GM19452 (cell line): ENCODE measurements around the gene MUC5B.

ENCODE experiments used
- ATAC-seq: cut with Tn5 transposase; IDR thresholded peaks from one replicate; pipeline ENCODE4 v1.9.1; 2021; ENCODE audit not compliant: unreplicated experiment

The MUC5B gene

DNA sequence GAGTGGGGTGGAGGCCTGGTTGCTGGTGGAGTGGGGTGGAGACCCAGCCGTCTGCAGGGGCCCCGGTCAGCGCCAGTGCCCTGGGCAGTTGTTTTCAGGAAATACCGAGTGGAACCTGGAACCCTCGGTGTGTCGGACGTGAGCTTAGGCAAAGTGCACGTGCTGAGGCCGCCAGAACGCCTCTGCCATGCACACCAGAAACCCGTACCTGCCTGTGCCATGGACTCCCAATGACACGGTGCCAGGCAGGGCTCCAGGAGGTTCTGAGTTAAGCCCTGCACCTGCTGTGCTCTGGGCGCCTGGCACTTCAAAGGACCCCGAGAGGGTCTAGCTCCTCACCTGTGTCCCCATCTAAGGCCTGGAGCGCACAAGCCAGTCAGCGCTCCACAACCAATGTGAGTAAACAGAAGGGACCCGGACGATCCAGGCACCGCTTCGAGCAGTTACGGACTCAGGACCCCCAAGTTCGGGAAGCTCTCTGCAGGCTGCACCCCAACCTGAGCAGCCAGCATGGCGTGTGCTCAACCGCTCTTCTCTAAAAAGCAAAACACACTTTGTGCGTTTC lies 74.2 kb downstream of the MUC5B start:
- ATAC-seq = no peak

DNA sequence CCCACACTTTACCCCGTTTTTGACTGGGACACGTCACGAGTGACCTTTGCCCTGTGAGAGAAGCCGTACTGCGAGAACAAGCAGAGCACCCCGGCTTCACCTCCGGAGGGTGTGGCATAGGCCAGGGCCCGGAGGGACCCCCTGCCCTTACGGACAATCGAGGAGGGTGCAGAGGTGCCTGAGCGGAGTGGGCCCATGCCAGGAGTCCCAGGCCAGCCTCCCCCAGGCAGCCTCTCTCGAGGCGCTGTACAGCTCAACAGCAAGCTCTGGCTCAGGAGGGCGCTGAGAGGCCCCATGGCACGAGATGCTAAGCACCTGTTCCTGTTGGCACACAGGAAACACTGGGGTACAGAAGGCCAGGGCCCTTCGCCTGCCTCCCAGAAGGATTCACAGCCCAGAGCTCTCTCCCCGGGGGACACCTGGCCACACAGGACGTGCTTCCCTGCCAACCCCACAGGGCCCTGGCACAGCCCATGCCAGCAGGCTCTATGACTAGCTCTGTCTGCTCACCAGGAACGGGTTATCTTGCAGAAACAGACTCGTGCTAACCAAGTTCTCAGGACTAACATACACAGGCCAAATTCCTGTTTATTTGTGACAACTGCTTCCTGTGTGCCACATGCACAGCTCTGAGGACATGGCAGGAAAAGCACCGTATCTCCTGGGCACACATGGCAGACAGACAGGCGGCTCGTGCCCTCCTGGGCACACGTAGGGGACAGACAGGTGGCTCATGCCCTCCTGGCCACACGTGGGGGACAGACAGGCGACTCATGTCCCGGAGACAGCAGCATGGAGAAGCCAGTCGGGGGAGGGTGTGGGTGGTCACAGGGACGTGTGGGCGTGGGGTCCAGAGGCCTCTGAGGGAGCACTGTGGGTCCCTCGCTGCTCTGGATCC lies 75.0 kb downstream of the MUC5B start:
- ATAC-seq = no peak

DNA sequence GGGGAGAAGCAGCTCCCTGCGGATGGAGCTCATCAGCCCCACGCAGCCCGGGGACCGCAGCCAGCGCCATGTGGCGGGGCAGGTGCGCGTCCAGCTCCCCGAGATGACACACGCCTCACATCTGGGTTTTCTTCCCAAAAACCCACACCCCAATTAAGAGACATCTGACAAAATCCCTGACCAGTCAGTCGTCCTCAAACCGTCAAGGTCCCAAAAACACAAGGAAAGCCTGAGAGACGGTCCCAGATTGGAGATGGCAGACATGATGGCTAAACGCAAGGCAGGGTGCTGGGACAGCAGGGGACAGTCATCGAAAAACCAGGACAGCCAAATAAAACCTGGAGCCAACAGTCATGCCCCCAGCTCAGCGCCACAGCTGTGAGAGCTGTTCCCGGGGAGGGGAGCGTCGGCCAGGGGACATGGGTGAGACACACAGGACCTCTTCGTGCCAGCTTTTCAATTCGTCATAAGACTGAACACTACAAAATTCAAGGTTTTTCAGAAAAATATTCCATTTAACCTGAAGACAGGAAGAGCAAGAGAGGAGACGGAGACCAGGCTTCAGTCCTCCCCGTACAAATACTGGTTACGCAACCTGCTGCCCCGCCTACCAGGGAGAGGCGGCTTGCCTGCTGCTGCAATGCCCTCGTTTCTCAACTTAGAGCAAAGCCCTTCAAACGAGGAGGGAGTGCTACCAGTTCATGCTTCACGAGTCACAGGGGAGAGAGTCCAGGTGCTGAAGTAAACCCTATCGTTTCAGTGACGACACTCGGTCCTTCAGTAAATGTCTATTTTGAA lies 76.0 kb downstream of the MUC5B start:
- ATAC-seq = no peak

DNA sequence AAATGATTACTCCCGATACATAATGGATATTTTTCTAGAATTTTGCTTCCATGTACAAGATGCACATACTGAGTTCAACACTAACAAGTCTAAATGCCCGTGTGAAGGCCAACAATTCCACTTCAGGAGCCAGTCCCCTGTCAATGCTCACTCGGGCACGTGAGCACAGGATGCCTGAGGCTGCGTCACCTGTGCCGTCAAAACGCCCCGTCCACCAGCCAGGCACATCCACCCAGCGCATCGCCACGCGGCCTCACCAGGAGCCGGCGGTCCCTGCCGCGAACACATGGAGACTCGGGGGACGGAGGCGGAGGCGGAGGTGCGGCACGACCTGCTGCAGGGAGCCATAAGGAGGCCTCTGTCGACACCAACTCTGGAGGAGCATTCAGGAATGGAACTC lies 76.8 kb downstream of the MUC5B start:
- no peak for ATAC-seq

DNA sequence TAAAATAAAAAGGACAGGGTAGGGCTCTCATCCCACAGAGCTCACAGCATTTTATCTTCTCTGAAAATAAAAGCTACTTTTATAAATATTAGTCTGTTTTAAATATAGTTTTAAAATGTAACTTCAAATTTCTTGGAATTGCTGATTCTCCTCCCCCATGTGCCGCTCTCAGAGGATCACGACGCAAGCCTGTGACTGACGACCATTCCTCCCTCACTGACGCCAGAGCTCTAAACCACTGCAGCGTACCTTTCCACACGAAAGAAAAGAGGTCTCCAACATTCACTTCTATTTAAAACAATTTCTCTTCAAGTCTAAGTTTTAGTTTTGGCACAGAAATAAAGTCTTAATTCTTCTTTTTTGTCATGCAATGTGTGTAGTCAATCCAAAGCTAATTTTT lies 77.3 kb downstream of the MUC5B start:
- ATAC-seq = no peak

DNA sequence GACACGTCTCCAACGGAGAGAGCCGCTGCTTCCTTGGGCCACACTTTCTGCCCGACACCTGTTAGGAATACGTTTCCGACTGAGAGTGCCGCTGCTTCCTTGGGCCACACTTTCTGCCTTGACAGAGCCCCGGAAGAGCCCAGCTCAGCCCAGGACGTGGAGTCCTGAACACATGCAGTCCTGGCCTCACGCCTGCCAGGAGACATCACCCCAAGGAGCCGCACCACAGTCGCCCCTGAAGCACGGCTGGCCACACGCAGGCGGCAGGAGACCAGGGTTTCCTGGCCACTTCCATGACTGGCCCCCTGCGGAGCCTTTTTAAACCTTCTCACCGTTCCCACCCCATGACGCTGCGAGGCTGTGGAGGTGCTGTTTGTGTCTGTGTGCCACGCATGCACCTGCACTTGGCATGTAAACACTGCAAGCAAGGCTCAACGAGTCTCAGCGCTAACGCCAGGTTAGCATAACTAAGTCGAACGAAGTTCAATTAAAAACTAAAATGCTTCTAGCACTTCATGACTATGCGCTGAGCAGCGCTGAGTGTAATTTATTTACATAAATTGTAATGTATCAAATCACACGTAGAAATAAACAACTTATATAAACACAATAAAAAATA lies 77.8 kb downstream of the MUC5B start:
- ATAC-seq = no peak

DNA sequence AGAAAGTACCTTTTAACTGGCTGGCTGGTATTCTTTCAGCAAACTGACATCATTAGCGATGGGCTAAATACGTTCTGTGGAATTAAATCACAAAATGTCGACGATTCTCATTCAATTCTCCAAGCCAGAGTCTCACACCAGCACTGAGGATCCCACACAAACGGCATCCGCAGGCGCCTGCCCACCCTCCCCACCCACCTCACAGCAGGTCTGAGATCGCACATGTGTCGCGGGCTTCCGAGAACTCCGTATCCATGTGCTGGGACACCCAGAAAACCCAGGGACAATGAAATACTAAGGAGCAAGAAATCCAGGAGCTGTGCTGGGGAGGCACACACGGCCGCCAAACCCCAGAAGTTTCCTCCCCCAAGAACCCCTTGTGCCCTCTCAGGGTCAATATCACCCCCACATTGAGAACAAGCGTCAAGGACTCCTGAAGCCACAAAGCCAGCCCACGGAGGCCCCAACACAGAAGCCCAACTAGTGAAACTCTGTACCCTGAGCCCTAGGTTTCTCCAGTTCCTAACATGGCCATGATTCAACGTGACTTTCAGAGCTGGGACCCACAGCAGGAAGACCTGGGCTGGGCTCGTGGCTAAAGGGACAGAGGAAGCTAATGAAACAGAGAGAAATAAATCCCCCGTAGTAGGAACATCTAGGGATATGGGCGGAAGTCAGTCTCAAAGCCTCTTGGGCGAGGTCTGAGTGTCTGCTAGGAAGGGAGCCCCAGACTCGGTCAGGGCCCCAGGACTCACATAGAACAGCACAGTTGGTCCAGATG lies 78.5 kb downstream of the MUC5B start:
- ATAC-seq = no peak

DNA sequence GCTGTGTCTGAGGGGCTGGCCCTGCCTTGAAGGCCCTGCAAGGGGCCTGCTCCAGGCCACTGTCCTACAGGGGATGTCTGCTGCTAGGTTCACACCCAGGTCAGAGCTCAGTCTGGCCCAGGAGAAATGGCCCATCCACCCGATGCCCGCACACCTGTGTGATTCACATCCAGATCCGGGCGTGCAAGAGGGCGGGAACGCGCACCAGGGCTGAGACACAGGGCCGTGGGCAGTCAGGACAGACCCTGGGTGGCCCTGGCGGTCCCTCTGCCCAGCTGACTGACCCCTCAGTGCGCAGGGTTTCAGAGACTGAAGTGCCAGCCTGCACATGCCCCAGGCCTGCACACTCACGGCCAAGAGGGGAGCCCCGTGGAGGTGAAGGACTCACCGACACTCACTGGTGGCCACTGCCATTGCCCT lies 79.2 kb downstream of the MUC5B start:
- no peak for ATAC-seq

DNA sequence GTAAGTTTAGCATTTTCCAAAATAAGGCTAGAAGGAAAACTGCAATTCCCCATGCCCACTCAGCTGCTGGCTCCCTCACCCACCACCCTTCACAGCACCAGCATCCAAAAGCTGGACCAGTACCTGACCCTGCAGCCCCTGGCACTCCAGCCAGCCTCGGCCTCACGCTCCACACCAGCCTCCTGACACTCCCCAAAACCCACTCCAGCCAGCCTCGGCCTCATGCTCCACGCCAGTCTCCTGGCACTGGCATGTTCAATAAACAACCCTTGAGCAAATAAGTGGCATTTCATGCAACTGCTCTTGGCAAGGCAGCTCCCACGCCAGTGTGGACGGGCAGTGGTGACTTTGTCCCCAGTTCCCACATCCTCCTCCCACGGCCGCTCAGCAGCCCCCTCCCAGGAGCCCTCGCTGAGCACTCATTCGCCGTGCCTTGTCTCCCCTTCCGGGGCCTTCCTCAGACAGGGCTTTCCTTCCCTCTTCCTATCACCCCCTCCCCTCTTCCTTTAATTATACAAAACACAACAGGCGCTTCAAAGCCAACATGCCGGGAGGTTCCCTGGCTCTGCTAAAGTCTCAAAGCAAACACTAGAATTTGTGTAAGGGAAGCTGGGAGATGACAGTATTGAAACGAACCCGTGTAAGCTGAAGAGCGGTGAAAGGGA lies 79.7 kb downstream of the MUC5B start:
- ATAC-seq = no peak

DNA sequence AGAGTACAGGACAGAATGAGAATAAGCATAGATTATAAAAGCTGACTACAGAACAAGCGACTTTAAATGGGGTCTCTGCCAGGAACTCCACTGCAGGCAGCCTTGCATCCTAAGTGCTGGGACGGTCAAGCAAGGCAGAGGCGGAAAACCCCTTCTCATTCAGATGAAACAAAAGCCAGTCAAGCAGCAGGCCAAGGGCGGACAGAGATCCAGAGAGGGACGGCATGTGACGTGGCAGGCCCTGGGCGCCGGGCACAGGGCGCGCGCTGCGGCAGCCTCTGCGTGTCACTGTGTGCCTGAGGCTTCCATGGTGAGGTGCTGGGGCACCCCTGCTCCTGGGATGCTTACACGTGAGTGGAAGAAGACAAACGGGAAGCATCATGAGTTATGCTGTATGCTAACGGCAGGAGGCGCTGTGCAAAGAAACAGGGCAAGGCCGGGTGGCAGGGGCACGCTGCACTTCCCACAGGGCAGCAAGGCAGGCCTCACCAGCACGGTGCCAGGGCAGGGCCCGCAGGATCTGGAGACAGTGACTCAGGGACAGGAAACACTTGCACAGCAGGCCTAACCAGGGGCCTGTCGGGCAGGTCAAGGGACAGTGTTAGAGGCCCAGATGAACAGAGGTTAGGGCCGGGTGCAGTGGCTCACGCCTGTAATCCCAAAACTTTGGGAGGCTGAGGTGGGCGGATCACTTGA lies 80.4 kb downstream of the MUC5B start:
- ATAC-seq = no peak

DNA sequence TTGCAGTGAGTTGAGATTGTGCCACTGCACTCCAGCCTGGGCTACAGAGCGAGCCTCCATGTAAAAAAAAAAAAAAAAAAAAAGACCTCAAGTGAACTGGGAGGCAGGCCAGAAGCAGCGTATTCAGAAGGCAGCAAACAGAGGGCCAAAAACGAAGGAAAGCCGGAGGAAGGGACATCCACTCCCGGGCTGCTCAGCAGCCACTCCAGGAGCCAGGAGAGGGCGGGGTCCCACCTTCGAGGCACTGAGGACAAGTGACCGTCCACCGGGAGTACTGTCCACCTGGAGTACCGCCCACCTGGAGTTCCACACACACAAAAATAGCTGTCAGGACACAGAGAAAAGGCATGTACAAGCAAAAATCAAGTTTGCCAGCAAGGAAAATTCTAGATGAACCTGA lies 81.1 kb downstream of the MUC5B start:
- ATAC-seq = no peak

DNA sequence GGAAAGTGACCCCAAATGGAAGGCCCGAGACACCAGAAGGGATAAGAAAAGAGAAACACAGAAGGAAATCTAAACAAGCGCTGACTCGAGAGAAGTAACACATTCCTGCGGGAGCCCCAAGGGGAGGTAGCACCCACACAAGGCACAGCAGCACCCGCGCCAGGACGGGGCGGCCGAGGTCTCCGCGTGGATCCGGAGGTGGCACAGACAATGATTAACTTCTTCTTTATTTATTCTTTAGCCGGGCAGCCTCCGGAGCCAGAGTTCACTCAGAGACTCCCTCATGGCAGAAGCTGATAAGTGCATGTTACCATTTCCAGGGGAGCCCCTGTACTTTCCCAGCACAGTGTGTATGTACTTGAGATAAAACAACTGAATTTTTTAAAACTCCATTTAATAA lies 81.5 kb downstream of the MUC5B start:
- no peak for ATAC-seq

DNA sequence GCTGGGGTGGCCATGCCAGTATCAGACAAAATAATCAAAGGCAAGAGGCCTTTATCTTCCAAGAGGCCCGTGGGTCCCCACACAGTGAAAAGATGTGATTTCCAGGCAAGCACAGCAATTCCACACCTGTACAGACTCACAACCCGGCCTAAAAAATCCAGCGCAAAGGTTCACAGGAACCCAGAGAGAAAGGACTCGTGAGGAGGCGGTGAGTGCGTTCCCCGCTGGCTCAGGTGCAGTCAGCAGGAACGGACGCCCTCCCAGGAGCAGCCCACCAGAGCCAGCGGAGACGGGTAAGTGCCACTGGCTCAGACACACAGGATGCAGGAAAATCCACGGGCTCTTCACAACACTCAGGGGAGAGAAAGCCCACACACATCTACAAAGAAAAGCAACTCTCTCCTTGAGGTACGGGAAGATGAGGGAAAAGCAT lies 82.2 kb downstream of the MUC5B start:
- ATAC-seq = no peak

DNA sequence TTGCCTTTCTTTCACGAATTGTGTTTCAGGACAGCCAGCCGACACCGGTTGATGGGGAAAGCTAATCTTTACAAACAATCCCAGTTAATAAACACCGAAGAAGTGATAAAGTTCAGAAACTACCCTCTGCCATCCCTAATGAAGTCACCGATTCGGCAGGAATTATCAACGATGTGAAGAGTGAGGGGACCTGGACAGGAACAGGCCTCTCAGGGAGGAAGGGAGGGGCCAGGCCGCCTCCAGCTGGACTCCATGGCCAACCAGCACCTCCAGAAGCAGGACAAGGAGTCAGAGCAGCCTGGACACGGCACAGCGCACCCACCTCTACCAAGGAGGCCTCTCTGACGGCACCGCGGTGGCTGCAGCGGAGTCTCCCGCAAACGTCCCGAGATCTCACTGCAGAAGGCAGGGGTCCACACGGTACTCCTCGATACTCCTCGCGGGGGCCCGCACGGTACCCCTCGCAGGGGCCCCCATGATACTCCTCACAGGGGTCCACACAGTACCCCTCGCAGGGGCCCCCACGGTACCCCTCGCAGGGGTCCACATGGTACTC lies 82.7 kb downstream of the MUC5B start:
- ATAC-seq = no peak

DNA sequence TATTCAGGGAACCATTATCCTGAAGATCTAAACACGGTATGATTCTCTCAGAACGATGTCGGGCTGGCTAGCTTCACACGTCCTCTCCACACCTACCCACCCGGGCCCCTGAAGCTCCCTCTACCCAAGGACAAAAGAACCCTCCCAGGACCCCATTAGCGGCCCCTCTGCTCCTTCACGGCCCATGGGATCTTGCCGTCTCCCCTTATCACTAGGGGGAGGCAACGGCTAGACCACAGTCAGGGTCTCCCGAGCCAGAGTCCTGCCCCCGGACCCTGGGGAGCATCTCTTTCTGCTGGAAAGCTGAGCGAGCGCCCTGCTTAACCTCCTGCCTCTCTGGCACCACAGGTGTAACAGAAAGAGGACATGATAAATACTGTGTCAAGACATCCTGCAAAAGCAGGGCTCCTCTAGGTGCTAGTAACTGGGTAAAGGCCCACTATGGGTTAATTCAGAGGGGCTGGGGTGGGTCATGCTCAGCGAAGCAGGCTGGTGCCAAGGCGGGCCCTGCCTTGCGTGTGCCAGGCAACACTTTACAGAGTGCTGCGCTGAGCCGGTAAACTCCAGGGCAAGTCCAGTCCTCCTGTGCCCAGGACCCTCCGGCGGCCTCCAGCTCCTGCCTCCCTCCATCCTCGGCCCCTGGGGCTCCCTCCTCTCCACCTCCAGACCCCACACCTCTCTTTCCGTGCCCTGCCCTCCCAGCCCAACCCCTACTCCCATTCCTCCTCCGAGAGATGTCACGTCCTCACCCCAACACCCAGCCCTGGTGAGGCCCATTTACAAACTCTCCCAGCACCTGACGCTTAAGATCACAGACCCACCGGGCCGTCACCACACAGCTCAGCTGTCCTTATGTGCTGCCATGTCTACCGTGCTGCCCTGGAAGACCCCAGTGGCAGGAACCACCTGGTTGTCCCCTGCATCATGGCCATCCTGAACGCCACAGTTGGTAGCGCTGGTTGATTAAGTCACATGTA lies 83.6 kb downstream of the MUC5B start:
- ATAC-seq = no peak

DNA sequence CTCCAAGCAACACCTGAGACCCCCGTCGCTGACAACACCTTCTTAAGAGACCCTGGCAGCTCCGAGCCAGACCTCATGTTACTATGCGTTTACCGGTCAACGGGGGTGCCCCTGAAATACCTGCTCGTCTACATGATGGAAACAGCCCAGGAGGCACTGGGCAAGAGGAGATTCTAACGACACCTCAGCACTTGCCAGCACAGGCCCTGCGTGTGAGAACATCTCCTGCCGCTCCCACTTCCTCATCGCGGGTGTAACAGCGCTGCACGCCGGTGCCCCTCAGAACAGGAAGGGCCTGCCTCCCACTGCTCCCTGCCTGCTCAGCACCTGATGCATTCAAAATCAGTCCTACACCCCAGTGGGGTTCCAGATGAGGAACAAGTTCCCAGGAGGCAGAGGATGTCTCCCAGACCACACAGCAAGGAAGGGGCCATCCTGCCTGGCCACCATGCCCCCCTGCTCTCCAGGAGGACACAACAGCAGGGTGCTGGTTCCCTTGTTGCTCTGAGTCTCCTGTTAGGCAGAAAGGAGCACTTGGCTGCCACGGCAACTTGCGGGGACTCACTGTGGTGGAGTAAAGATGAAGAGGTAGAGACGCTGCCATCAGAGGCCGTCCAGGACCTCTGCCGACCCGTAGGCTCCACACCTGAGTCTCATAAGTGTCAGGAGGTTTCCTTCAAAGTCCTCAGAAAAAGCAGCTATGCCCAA lies 84.5 kb downstream of the MUC5B start:
- no peak for ATAC-seq

DNA sequence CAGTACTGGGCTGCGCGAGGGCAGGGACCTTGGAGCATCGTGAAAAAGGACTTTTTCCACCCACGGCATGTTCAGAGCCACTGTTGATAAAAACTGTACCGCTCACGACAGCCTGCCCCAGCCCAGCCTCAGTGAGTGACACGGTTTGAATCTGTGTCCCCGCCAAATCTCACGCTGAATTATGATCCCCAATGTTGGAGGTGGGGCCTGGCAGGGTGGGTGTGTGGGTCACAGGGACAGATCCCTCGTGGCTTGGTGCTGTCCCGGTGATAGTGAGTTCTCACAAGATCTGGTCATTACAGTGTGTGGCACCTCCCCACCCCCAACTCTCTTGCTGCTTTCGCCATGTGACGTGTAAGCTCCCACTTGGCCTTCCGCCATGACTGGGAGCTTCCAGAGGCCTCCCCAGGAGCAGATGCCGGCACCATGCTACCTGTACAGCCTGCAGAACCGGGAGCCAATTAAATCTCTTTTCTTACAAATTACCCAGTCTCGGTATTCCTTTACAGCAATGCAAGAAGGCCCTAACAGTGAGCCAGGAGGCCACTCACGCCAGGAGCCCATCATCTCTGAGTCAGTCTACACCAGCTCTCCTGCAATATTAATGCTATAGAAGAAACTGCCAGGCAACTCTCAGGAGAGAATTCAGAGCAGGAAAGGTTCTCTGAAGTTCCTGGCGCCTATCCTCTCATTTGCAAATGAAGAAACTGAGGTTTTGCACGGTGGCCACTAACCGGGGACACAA lies 85.3 kb downstream of the MUC5B start:
- ATAC-seq = no peak
